IMR-90 (cell line): ENCODE measurements around the gene TRUB2. TPM values are rescaled to one million over a fixed set of nuclear protein-coding genes. Genes with fewer than 3 reads are reported as not detected.

ENCODE experiments used
- ATAC-seq: fragments of 200-7000 bp; cut with Tn5 transposase; 2 replicates; pipeline ENCODE4 v1.9.1; 2020; ENCODE audit warnings: low read depth, mild to moderate bottlenecking, moderate library complexity
- BruUV-seq: library from RNA; stranded (reverse); fragments of 400-500 nt; replicated peaks from 2 replicates; lab custom pipeline; 2021; lab: Mats Ljungman, UMichigan
- CTCF ChIA-PET: fragments of 300-600 bp; formaldehyde crosslinking; extraction: SDS; loops from one replicate; lab custom pipeline; 2021; ENCODE audit warnings: antibody characterized with exemption; lab: Yijun Ruan, JAX
- POLR2A ChIA-PET: fragments of 300-600 bp; sonication (Branson Sonifier 250); formaldehyde crosslinking; loops from one replicate; lab custom pipeline; 2022; ENCODE audit warnings: antibody characterized with exemption; ENCODE audit not compliant: unreplicated experiment; lab: Charles Lee
- DNase-seq: peaks from one replicate; pipeline ENCODE4 v3.0.0; 2013
- H2AFZ ChIP-seq: replicated peaks from 2 replicates; pipeline ENCODE3; 2013; ENCODE audit warnings: low read length, mild to moderate bottlenecking; ENCODE audit not compliant: poor library complexity
- H2AK5ac ChIP-seq: 2 replicates; pipeline ENCODE4 v1.6.1; 2013; ENCODE audit warnings: low read depth, low read length, inconsistent platforms
- H2AK9ac ChIP-seq: replicated peaks from 2 replicates; pipeline ENCODE3; 2013; ENCODE audit warnings: mild to moderate bottlenecking, low read depth, low read length, moderate library complexity; ENCODE audit not compliant: poor library complexity
- H2BK120ac ChIP-seq: 2 replicates; pipeline ENCODE4 v1.6.1; 2013; ENCODE audit warnings: low read depth, low read length, inconsistent platforms
- H2BK15ac ChIP-seq: 3 replicates; pipeline ENCODE4 v1.6.1; 2013; ENCODE audit warnings: low read depth, low read length, inconsistent platforms
- H2BK20ac ChIP-seq: 2 replicates; pipeline ENCODE4 v1.6.1; 2013; ENCODE audit warnings: low read depth, mild to moderate bottlenecking, inconsistent platforms, low read length, moderate library complexity
- H2BK5ac ChIP-seq: 2 replicates; pipeline ENCODE4 v1.6.1; 2013; ENCODE audit warnings: mild to moderate bottlenecking, low read depth, low read length, inconsistent platforms; ENCODE audit not compliant: poor library complexity, severe bottlenecking
- H3K14ac ChIP-seq: replicated peaks from 2 replicates; pipeline ENCODE4 v1.6.1; 2013; ENCODE audit warnings: low read depth, low read length, inconsistent platforms
- H3K18ac ChIP-seq: 2 replicates; pipeline ENCODE4 v1.6.1; 2013; ENCODE audit warnings: low read depth, low read length, control low read depth
- H3K23ac ChIP-seq: 2 replicates; pipeline ENCODE4 v1.6.1; 2013; ENCODE audit warnings: low read depth, low read length, inconsistent platforms
- H3K27ac ChIP-seq: 2 replicates; pipeline ENCODE4 v1.5.1; 2013; ENCODE audit warnings: mild to moderate bottlenecking, control low read depth, low read length; ENCODE audit not compliant: insufficient read depth
- H3K27me3 ChIP-seq: 2 replicates; pipeline ENCODE4 v1.6.1; 2013; ENCODE audit warnings: low read length; ENCODE audit not compliant: control insufficient read depth, insufficient read depth
- H3K36me3 ChIP-seq: 2 replicates; pipeline ENCODE4 v1.6.1; 2013; ENCODE audit warnings: low read length, mixed read lengths; ENCODE audit not compliant: control insufficient read depth, insufficient read depth
- H3K4ac ChIP-seq: 2 replicates; pipeline ENCODE4 v1.6.1; 2013; ENCODE audit warnings: low read depth, low read length, inconsistent platforms
- H3K4me1 ChIP-seq: 2 replicates; pipeline ENCODE4 v1.6.1; 2013; ENCODE audit warnings: low read length, mixed read lengths; ENCODE audit not compliant: control insufficient read depth, insufficient read depth
- H3K4me2 ChIP-seq: 2 replicates; pipeline ENCODE4 v1.6.1; 2013; ENCODE audit warnings: low read depth, mild to moderate bottlenecking, control low read depth, low read length, moderate library complexity
- H3K4me3 ChIP-seq: 2 replicates; pipeline ENCODE4 v1.5.1; 2013; ENCODE audit warnings: low read depth, mild to moderate bottlenecking, control low read depth, low read length, moderate library complexity; ENCODE audit not compliant: insufficient read depth
- H3K56ac ChIP-seq: 2 replicates; pipeline ENCODE4 v1.6.1; 2013; ENCODE audit warnings: low read length, inconsistent platforms; ENCODE audit not compliant: insufficient read depth; ENCODE audit errors: extremely low read depth
- H3K79me1 ChIP-seq, 2 experiments: 2 replicates each; pipeline ENCODE4 v1.6.1; 2013; ENCODE audit warnings: low read length in 2 of 2, inconsistent platforms in 1 of 2, low read depth in 1 of 2
- H3K9ac ChIP-seq: 2 replicates; pipeline ENCODE4 v1.6.1; 2013; ENCODE audit warnings: low read depth, low read length, control low read depth
- H3K9me1 ChIP-seq: 2 replicates; pipeline ENCODE4 v1.6.1; 2013; ENCODE audit warnings: low read length, inconsistent platforms; ENCODE audit not compliant: insufficient read depth
- H3K9me3 ChIP-seq: 2 replicates; pipeline ENCODE4 v1.6.1; 2013; ENCODE audit warnings: low read length; ENCODE audit not compliant: control insufficient read depth, insufficient read depth
- H4K20me1 ChIP-seq: 2 replicates; pipeline ENCODE4 v1.6.1; 2013; ENCODE audit warnings: low read length, inconsistent platforms; ENCODE audit not compliant: insufficient read depth
- H4K5ac ChIP-seq: 2 replicates; pipeline ENCODE4 v1.6.1; 2013; ENCODE audit warnings: mild to moderate bottlenecking, low read depth, low read length, control low read depth
- H4K8ac ChIP-seq, 2 experiments: 2 replicates each; pipeline ENCODE4 v1.6.1; 2013; ENCODE audit warnings: low read depth in 2 of 2, low read length in 2 of 2, control low read depth in 1 of 2, inconsistent platforms in 1 of 2
- H4K91ac ChIP-seq: 2 replicates; pipeline ENCODE4 v1.6.1; 2013; ENCODE audit warnings: low read depth, low read length, inconsistent platforms; ENCODE audit not compliant: insufficient read depth
- BHLHE40 ChIP-seq: fragments of 150-350 bp; IDR thresholded peaks from 2 replicates; pipeline ENCODE4 v1.6.1; 2016; ENCODE audit warnings: mild to moderate bottlenecking, low read depth, low read length
- CEBPB ChIP-seq: IDR thresholded peaks from 2 replicates; pipeline ENCODE4 v1.6.1; 2012; ENCODE audit warnings: low read depth, low read length, improper control_type of control experiment
- CHD1 ChIP-seq: IDR thresholded peaks from 2 replicates; pipeline ENCODE4 v1.6.1; 2012; ENCODE audit warnings: low read depth, low read length, improper control_type of control experiment
- CTCF ChIP-seq: conservative IDR thresholded peaks from 2 replicates; pipeline ENCODE4 v1.5.1; 2012; ENCODE audit warnings: mild to moderate bottlenecking, low read depth, low read length, improper control_type of control experiment
- FOS ChIP-seq: fragments of 150-350 bp; IDR thresholded peaks from 2 replicates; pipeline ENCODE4 v1.6.1; 2016; ENCODE audit warnings: low read depth, low read length
- MAFK ChIP-seq: IDR thresholded peaks from 2 replicates; pipeline ENCODE4 v1.6.1; 2012; ENCODE audit warnings: low read depth, low read length, improper control_type of control experiment
- MAZ ChIP-seq: IDR thresholded peaks from 2 replicates; pipeline ENCODE4 v1.6.1; 2012; ENCODE audit warnings: low read depth, mild to moderate bottlenecking, low read length, improper control_type of control experiment, moderate library complexity, borderline replicate concordance
- NFE2L2 ChIP-seq: fragments of 150-350 bp; IDR thresholded peaks from 2 replicates; pipeline ENCODE4 v1.6.1; 2016; ENCODE audit warnings: low read depth, mild to moderate bottlenecking, low read length
- POLR2A ChIP-seq: IDR thresholded peaks from 2 replicates; pipeline ENCODE4 v1.6.1; 2012; ENCODE audit warnings: mild to moderate bottlenecking, low read depth, low read length
- RAD21 ChIP-seq: IDR thresholded peaks from 2 replicates; pipeline ENCODE4 v1.6.1; 2012; ENCODE audit warnings: low read length, improper control_type of control experiment
- RCOR1 ChIP-seq: IDR thresholded peaks from 2 replicates; pipeline ENCODE4 v1.6.1; 2012; ENCODE audit warnings: mild to moderate bottlenecking, low read length, improper control_type of control experiment; ENCODE audit not compliant: insufficient replicate concordance
- RFX5 ChIP-seq: IDR thresholded peaks from 2 replicates; pipeline ENCODE4 v1.8.0; 2012; ENCODE audit warnings: low read depth, mild to moderate bottlenecking, low read length, moderate library complexity
- SMC3 ChIP-seq: fragments of 150-350 bp; IDR thresholded peaks from 2 replicates; pipeline ENCODE4 v1.6.1; 2016; ENCODE audit warnings: low read depth, mild to moderate bottlenecking, antibody characterized with exemption, low read length, moderate library complexity
- USF2 ChIP-seq: fragments of 150-350 bp; IDR thresholded peaks from 2 replicates; pipeline ENCODE4 v1.6.1; 2017; ENCODE audit warnings: mild to moderate bottlenecking, antibody characterized with exemption, low read length, low read depth
- WGBS, 2 experiments: methylation state at CpG; one replicate each; pipeline versions ENCODE4 v1.1.5 to v1.1.7; 2013; ENCODE audit warnings: missing lambda C conversion rate in 2 of 2; ENCODE audit not compliant: insufficient read length in 1 of 2; ENCODE audit errors: extremely low coverage in 2 of 2; 5-methylcytosine and 5-hydroxymethylcytosine counted together
- dilution Hi-C: fragments of 300-500 bp; cut with HindIII; formaldehyde crosslinking; loops from one replicate; pipeline ENCODE4 v1.14.3; 2018; ENCODE audit warnings: low sequenced_read_pairs; ENCODE audit not compliant: unreplicated experiment
- in situ Hi-C: fragments of 300-500 bp; cut with MboI; formaldehyde crosslinking; loops from 3 replicates; pipeline ENCODE4 v1.14.3; 2019; ENCODE audit warnings: low sequenced_read_pairs, inconsistent platforms, mixed read lengths
- intact Hi-C: fragments of 100-400 bp; cut with micrococcal nuclease; formaldehyde crosslinking; loops from 2 replicates; pipeline ENCODE4 v1.10.0; 2022
- polyA plus RNA-seq, 3 experiments: library from polyadenylated mRNA; depleted of rRNA; stranded (reverse); fragments of >200 nt; gene quantifications; 2 replicates each; pipeline ENCODE4 v1.2.3, GENCODE V29; 2012; ENCODE audit warnings: low replicate concordance in 1 of 3
- total RNA-seq: library from RNA; depleted of rRNA; stranded (reverse); fragments of >200 nt; gene quantifications from 2 replicates; pipeline ENCODE4 v1.2.3, GENCODE V29; 2012
- TF ChIP-seq, protein P1 (sequence below): fragments of 150-350 bp; IDR thresholded peaks from 2 replicates; pipeline ENCODE4 v1.6.1; 2016; ENCODE audit warnings: low read depth, mild to moderate bottlenecking, low read length, moderate library complexity, borderline replicate concordance

Gene TRUB2
- total and polyA plus RNA-seq, 2 of the 4 experiments (the other 2 are of a cell fraction) = 18.0 to 21.3 TPM

- H3K18ac ChIP-seq = no peak overlapping the region
- intact Hi-C loops = no loop called here
- dilution Hi-C loops = no loop called here
These were observed 50.7 kb downstream of the TRUB2 start for GRCh38 chr9:128271512-128271911.

More at GRCh38 chr9:128271512-128271911, 50.7 kb downstream of the TRUB2 start:
- Histone ChIP-seq H3K79me1 (peaks cover 23 to 83% of the 10 kb centered on the region in 2 experiments), H2AK9ac (peak overlapping the region; percentile 20), H3K27me3 (no peaks in the 10 kb centered on the region), H2BK20ac (no peak overlapping the region), H4K5ac (no peak overlapping the region), H3K9me1 (peaks cover 19% of the 10 kb centered on the region), H3K27ac (no peak overlapping the region), H3K56ac (no peak overlapping the region), H3K23ac (no peak overlapping the region), H2AK5ac (no peak overlapping the region), H3K4me1 (peaks cover 3% of the 10 kb centered on the region), H4K20me1 (peaks cover 44% of the 10 kb centered on the region), H3K4me2 (no peak overlapping the region), H2AFZ (no peak overlapping the region), H2BK120ac (no peak overlapping the region), H3K4me3 (no peak overlapping the region), H3K9me3 (no peaks in the 10 kb centered on the region), H3K14ac (no peak overlapping the region), H2BK5ac (no peak overlapping the region), H4K8ac (no peak overlapping the region), H3K9ac (no peak overlapping the region), H3K36me3 (peaks cover 53% of the 10 kb centered on the region), H2BK15ac (no peak overlapping the region), H3K4ac (no peak overlapping the region), H4K91ac (no peak overlapping the region)
- in situ Hi-C loops = no loop called here
- POLR2A ChIA-PET = interaction anchor here (0.6 kb wide), 2 partner anchors 35 to 209 kb away, joined by 4 to 13 read pairs; no protein-coding TSS in a partner anchor
- whole genome bisulfite sequencing, 2 experiments = 82% methylated on average over 2 of the region's 5 CpGs; no CpG with 5 or more reads in 1 of the 2 experiments
- DNase-seq (no peak), ATAC-seq (no peak)
- CTCF ChIA-PET = no interaction called here
- no TSS peak for BruUV-seq
- TF ChIP-seq USF2 (no peak), RCOR1 (no peak), CTCF (no peak), CHD1 (no peak), RAD21 (no peak), SMC3 (no peak), POLR2A (no peak), RFX5 (no peak), BHLHE40 (no peak), MAFK (no peak), MAZ (no peak), FOS (no peak), NFE2L2 (no peak), CEBPB (no peak)
- TF ChIP-seq, protein P1, sequence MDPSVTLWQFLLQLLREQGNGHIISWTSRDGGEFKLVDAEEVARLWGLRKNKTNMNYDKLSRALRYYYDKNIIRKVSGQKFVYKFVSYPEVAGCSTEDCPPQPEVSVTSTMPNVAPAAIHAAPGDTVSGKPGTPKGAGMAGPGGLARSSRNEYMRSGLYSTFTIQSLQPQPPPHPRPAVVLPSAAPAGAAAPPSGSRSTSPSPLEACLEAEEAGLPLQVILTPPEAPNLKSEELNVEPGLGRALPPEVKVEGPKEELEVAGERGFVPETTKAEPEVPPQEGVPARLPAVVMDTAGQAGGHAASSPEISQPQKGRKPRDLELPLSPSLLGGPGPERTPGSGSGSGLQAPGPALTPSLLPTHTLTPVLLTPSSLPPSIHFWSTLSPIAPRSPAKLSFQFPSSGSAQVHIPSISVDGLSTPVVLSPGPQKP = no peak
